Measurements from ENCODE around the gene OLFM4.

DNA sequence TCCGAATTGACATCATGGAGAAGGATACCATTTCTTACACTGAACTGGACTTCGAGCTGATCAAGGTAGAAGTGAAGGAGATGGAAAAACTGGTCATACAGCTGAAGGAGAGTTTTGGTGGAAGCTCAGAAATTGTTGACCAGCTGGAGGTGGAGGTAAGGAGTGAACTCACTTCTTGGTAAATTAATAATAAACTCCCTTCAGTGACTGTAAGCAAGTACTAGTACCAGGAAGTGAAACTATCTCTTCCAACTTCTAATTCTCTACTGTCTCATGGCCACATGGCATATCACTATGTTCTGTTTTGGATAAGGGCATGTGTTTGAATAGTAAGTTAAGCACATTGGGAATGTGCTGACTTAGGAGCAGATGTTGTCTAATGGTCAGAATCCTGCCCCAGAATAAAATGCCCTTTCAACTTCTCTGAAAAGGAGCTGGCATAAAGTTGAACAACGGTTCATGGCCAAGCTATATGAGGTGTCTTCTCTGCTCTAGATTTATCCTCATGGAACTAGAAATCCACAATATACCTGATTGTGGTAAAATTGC lies 13.4 kb downstream of the OLFM4 start:
- TF ChIP-seq, protein P1, sequence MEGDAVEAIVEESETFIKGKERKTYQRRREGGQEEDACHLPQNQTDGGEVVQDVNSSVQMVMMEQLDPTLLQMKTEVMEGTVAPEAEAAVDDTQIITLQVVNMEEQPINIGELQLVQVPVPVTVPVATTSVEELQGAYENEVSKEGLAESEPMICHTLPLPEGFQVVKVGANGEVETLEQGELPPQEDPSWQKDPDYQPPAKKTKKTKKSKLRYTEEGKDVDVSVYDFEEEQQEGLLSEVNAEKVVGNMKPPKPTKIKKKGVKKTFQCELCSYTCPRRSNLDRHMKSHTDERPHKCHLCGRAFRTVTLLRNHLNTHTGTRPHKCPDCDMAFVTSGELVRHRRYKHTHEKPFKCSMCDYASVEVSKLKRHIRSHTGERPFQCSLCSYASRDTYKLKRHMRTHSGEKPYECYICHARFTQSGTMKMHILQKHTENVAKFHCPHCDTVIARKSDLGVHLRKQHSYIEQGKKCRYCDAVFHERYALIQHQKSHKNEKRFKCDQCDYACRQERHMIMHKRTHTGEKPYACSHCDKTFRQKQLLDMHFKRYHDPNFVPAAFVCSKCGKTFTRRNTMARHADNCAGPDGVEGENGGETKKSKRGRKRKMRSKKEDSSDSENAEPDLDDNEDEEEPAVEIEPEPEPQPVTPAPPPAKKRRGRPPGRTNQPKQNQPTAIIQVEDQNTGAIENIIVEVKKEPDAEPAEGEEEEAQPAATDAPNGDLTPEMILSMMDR (IDR thresholded peaks at IDR 0.05): no peak
- TF ChIP-seq POLR2A (IDR thresholded peaks at IDR 0.05) (no peak), EP300 (IDR thresholded peaks at IDR 0.05) (no peak), POLR2AphosphoS5 (IDR thresholded peaks at IDR 0.05) (no peak)
